ENCODE measurements around the gene CABP2.

The CABP2 gene

GRCh38 chr11:67520856-67521824 is 2.1 kb downstream of the CABP2 start:
- TF ChIP-seq REST (IDR thresholded peaks at IDR 0.05; ENCODE audit: low read depth) (no peak), TCF12 (IDR thresholded peaks at IDR 0.05; ENCODE audit: low read depth) (no peak), MAX (IDR thresholded peaks at IDR 0.05) (no peak), TAF1 (IDR thresholded peaks at IDR 0.05; ENCODE audit: low read depth) (no peak), CREB1 (IDR thresholded peaks at IDR 0.05; ENCODE audit: low read depth) (no peak), FOXM1 (IDR thresholded peaks at IDR 0.05; ENCODE audit: borderline replicate concordance, low read depth) (no peak), CEBPB (IDR thresholded peaks at IDR 0.05) (no peak), USF1 (IDR thresholded peaks at IDR 0.05) (no peak), TEAD4 (IDR thresholded peaks at IDR 0.05) (no peak), RAD21 (IDR thresholded peaks at IDR 0.05; ENCODE audit: low read depth) (no peak), EGR1 (IDR thresholded peaks at IDR 0.05) (no peak), NFIC (IDR thresholded peaks at IDR 0.05) (no peak), YY1 (IDR thresholded peaks at IDR 0.05; ENCODE audit: low read depth) (no peak), EP300 (IDR thresholded peaks at IDR 0.05; ENCODE audit: borderline replicate concordance) (no peak), ZBTB7A (IDR thresholded peaks at IDR 0.05; ENCODE audit: low read depth) (no peak)

- TF ChIP-seq CREB1 (IDR thresholded peaks at IDR 0.05; ENCODE audit: low read depth) (no peak), YY1 (IDR thresholded peaks at IDR 0.05; ENCODE audit: low read depth) (no peak), FOXM1 (IDR thresholded peaks at IDR 0.05; ENCODE audit: borderline replicate concordance, low read depth) (no peak), REST (IDR thresholded peaks at IDR 0.05; ENCODE audit: low read depth) (no peak), RAD21 (IDR thresholded peaks at IDR 0.05; ENCODE audit: low read depth) (no peak), TAF1 (IDR thresholded peaks at IDR 0.05; ENCODE audit: low read depth) (no peak), TEAD4 (IDR thresholded peaks at IDR 0.05) (no peak)
Observed at GRCh38 chr11:67519726-67520125, 3.5 kb downstream of the CABP2 start.

- TF ChIP-seq ZBTB7A (IDR thresholded peaks at IDR 0.05; ENCODE audit: low read depth) (no peak), EP300 (IDR thresholded peaks at IDR 0.05; ENCODE audit: borderline replicate concordance) (no peak), RAD21 (IDR thresholded peaks at IDR 0.05; ENCODE audit: low read depth) (no peak), NFIC (IDR thresholded peaks at IDR 0.05) (no peak), USF1 (IDR thresholded peaks at IDR 0.05) (no peak), FOXM1 (IDR thresholded peaks at IDR 0.05; ENCODE audit: borderline replicate concordance, low read depth) (no peak), CREB1 (IDR thresholded peaks at IDR 0.05; ENCODE audit: low read depth) (no peak), TAF1 (IDR thresholded peaks at IDR 0.05; ENCODE audit: low read depth) (no peak), YY1 (IDR thresholded peaks at IDR 0.05; ENCODE audit: low read depth) (no peak), TEAD4 (IDR thresholded peaks at IDR 0.05) (no peak), MAX (IDR thresholded peaks at IDR 0.05) (no peak), REST (IDR thresholded peaks at IDR 0.05; ENCODE audit: low read depth) (no peak), TCF12 (IDR thresholded peaks at IDR 0.05; ENCODE audit: low read depth) (no peak), CEBPB (IDR thresholded peaks at IDR 0.05) (no peak), EGR1 (IDR thresholded peaks at IDR 0.05) (no peak)
Observed at GRCh38 chr11:67517784-67518552, 5.3 kb downstream of the CABP2 start.
